Skeletal muscle satellite cell (primary cell): Measurements from ENCODE around the gene C3.
A peak's percentile ranks its signal among the peaks of the same experiment; 100 is the strongest.

ENCODE experiments used
- H3K27me3 ChIP-seq: 2 replicates; pipeline ENCODE4 v1.7.0; 2013; ENCODE audit warnings: low read length; ENCODE audit not compliant: control insufficient read depth, insufficient read depth
- H3K36me3 ChIP-seq: 2 replicates; pipeline ENCODE4 v1.7.0; 2013; ENCODE audit warnings: mild to moderate bottlenecking, control low read depth, low read length; ENCODE audit not compliant: insufficient read depth
- H3K4me1 ChIP-seq: 2 replicates; pipeline ENCODE4 v1.7.0; 2013; ENCODE audit warnings: low read length; ENCODE audit not compliant: control insufficient read depth, insufficient read depth
- H3K4me2 ChIP-seq: 2 replicates; pipeline ENCODE4 v1.7.0; 2013; ENCODE audit warnings: mild to moderate bottlenecking, low read length
- H3K4me3 ChIP-seq: 2 replicates; pipeline ENCODE4 v1.7.0; 2013; ENCODE audit warnings: low read length
- H3K9ac ChIP-seq: 2 replicates; pipeline ENCODE4 v1.7.0; 2013; ENCODE audit warnings: mild to moderate bottlenecking, low read depth, low read length, moderate library complexity
- H3K9me3 ChIP-seq: replicated peaks from 2 replicates; pipeline ENCODE4 v1.7.0; 2013; ENCODE audit warnings: mild to moderate bottlenecking, control low read depth, low read length

C3 gene

DNA sequence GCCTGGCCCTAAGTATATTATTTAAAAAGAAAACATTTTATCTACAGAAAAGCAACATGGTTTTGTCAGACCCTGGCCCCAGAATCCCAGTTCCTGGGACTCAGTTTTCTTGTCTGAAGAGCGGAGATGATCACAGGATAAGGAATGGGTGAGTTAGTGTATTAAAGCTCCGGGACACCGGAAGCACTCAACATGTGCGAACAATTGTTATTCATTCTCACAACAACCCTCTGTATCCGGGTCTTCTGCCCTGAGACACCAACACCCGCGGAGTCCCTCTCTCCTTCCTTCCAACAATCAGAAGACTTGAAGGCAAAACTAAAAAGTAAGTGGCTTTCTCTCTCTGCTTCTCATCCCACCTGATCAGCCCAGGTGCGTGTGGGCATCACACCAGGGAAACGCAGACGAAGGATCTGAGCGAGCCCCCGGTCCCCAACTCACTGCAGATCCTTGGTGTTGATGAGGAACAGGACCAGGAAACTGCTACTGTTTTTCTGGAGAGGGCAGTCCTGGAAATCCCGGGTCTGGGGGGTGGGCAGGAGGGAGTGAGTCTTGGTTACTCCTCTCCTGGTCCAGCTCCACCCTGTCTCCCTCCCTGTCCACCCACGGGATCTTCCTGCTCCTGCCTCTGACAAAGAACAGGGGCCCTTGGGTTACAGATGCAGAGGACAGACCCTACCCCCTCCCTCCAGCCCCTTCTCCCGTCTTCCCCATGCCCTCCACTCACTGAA is 14.9 kb upstream of the C3 start:
- H3K4me2 ChIP-seq: peak overlapping the region; percentile 94
- H3K9me3 ChIP-seq: no peaks in the 10 kb centered on the region
- H3K4me3 ChIP-seq: peak overlapping the region; percentile 81
- no peaks in the 10 kb centered on the region for H3K27me3 ChIP-seq
- H3K36me3 ChIP-seq: peaks cover 19% of the 10 kb centered on the region
- H3K4me1 ChIP-seq: peaks cover 26% of the 10 kb centered on the region
- H3K9ac ChIP-seq: peak overlapping the region; percentile 92

DNA sequence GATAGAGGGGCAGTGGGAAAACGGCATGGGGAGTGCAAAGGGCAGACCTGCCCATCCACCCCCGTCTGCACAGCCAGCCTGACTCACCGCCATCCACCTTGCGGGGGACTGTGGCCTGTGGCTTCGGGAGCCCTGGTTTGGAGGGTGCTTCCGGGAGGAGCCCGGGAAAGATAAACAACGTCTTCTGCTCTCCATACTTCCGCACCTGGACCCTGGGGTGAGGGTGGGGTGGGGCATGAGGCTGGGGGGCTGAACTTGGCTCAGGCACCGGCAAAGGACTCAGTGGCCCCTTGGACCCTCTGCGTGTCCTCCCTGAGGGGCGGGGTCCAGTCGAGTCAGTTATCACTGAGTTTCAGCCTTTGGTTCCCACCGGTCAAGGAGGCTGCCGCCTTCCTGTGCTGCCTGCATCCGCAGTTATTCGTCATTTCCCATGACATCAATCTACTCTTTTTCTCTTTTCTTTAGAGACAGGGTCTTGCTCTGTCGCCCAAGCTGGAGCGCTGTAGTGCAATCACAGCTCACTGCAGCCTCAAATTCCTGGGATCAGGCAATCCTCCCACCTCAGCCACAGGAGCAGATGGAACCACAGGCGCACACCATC is 13.7 kb upstream of the C3 start:
- Histone ChIP-seq H3K4me3 (no peak overlapping the region), H3K9me3 (no peaks in the 10 kb centered on the region), H3K4me1 (peaks cover 25% of the 10 kb centered on the region), H3K4me2 (no peak overlapping the region), H3K27me3 (no peaks in the 10 kb centered on the region), H3K9ac (no peak overlapping the region), H3K36me3 (peaks cover 19% of the 10 kb centered on the region)

DNA sequence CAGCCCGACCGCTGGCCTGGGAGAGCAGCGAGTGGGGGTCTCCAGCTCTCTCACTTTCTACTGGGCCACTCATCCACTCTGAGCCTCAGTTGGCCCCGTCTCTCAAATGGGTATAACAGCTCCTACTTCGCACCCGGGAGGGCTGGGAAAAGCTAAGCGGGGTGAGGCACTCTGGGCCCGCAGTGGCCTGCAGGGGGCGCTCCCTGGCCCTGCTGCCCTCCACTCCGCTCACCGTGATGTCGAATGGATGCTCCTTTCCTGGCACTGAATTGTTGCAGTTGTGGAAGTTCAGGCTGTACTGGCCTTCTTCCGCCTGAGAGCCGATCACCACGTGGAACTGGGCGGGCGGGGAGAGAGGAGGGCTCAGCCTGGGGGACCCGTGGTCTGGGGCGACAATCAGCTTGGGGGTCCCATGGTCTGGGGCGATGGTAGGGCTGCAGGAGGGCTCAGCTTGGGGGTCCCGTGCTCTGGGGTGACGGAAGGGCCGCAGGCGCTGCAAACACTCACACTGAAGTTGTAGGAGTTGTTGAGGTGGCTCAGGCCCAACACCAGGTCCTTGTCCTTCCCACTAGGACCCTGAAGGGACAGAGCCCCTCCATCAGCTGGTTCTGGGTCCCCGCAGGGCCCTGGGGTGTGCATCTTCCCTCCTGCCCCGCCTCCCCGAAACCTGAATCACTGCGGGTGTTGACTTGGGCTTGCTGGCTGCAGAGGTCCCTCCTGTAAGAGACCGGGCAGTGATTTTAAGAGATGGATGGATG is 13.1 kb upstream of the C3 start:
- Histone ChIP-seq H3K4me2 (no peak overlapping the region), H3K9me3 (no peaks in the 10 kb centered on the region), H3K9ac (no peak overlapping the region), H3K4me1 (peaks cover 18% of the 10 kb centered on the region), H3K27me3 (no peaks in the 10 kb centered on the region), H3K36me3 (peaks cover 19% of the 10 kb centered on the region), H3K4me3 (no peak overlapping the region)

DNA sequence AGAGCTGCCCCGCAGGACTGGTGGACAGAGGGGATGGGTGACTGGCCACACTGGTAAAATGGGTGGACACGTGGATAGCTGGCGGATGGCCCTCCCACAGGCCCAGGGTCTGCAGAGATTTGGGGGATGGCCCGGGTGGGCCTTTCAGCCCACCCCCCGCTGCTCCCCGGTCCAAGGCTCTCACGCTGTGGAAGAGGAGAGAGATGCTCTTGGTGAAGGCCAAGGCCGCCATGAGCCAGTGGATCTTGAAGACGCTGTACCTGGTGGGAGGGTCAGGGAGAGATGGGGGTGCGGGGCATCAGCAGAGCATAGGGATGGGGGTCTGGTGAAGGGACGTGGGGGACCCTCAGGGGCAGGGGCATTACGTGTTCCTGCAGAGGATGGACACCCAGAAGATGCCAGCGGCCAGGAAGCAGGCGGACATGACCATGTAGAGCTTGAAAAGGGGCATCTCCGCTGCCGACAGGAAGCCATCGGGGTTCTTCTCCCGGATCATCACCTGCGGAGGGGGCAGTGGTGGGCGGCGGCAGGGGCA is 12.4 kb upstream of the C3 start:
- H3K9me3 ChIP-seq: no peaks in the 10 kb centered on the region
- no peaks in the 10 kb centered on the region for H3K27me3 ChIP-seq
- peaks cover 19% of the 10 kb centered on the region for H3K36me3 ChIP-seq
- H3K4me2 ChIP-seq: no peak overlapping the region
- no peak overlapping the region for H3K9ac ChIP-seq
- peaks cover 13% of the 10 kb centered on the region for H3K4me1 ChIP-seq
- no peak overlapping the region for H3K4me3 ChIP-seq

DNA sequence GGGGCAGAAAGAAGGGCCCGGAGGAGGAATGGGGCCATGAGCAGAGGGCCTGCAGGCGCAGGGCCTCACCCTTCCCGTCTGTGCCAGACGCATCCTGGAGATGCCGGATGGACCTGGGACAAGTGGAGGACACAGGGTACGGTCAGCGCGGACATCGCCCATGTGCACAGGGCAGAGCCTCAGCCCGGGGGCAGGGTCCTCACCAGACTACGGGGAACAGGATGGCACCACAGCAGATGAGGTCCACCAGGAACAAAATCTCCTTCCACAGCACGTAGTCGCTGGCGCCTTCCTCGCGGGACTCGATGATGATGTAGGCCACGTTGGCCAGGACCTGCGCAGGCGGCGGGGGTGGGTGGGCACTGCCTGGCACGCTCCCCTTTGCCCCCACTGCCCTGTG is 11.4 kb upstream of the C3 start:
- no peak overlapping the region for H3K9ac ChIP-seq

DNA sequence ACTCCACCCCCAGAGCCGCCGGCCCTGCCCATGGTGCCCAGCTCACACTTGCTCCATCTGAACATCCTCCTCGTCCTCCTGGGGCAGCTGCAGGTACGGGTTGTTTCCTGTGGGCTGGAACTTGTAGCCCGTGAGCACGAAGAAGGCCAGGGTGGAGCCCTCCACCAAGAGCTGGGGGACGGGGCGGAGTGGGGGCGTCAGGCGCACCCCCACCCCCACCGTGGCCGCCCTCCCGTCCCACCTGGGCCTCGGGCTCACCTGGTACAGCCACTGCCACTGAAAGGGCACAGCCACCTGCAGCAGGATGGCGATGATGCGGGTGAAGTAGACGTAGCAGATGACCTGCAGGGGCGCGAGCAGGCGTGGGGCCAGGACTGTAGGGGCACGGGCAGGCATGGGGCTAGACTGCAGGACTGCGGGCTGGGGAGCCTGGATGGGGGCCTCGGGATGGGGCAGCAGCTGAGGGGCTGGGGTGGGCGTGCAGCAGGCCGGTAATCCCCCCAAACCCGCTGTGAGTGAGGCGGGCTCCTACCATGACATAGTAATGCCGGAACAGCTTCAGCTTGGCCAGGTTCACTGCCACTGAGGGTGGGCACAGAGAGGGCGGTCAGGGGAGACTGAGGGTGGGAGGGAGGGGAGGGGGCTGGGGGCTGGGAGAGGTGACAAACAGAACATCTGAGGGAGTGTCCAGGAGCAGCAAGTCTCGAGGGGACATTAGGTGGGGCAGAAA is 10.7 kb upstream of the C3 start:
- Histone ChIP-seq H3K27me3 (no peaks in the 10 kb centered on the region), H3K4me2 (no peak overlapping the region), H3K9ac (no peak overlapping the region), H3K4me3 (no peak overlapping the region), H3K4me1 (peaks cover 9% of the 10 kb centered on the region), H3K9me3 (no peaks in the 10 kb centered on the region), H3K36me3 (peaks cover 19% of the 10 kb centered on the region)

More for the DNA sequence above, 11.4 kb upstream of the C3 start:
- no peak overlapping the region for H3K4me3 ChIP-seq
- H3K4me2 ChIP-seq: no peak overlapping the region
- H3K27me3 ChIP-seq: no peaks in the 10 kb centered on the region
- H3K36me3 ChIP-seq: peaks cover 19% of the 10 kb centered on the region
- H3K9me3 ChIP-seq: no peaks in the 10 kb centered on the region
- H3K4me1 ChIP-seq: peaks cover 11% of the 10 kb centered on the region

DNA sequence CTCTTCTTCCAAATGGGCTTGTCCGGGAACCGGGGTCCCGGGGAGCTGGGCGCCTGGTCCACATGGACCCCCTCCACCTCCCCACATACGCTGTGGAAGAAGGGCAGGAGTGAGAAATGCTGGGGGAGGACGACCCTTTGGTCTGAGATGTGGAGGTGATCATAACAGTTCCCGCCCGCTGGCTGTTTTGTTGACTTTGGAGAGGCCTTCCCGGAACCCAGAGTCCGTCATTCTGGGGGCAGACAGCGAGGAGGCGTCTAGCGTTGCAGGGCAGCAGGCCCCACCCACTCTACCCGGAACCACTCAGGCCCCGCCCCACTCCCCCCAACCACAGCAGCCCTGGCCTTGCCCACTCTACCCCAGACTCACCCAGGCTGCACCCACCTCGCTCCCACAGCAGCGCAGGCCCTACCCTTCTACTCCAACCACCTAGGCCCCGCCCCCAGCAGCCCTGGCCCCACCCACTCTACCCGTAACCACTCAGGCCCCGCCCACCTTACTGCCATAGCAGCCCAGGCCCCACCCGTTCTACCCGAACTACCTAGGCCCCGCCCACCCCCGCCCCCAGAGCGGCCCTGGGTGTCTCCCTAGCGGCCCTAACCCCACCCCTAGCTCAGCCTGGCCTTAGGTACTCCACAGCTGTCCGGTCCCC is 9.8 kb upstream of the C3 start:
- Histone ChIP-seq H3K27me3 (peaks cover 5% of the 10 kb centered on the region), H3K4me1 (peaks cover under 1% of the 10 kb centered on the region), H3K36me3 (peaks cover 19% of the 10 kb centered on the region), H3K4me3 (no peak overlapping the region), H3K9ac (no peak overlapping the region), H3K9me3 (no peaks in the 10 kb centered on the region), H3K4me2 (no peak overlapping the region)

DNA sequence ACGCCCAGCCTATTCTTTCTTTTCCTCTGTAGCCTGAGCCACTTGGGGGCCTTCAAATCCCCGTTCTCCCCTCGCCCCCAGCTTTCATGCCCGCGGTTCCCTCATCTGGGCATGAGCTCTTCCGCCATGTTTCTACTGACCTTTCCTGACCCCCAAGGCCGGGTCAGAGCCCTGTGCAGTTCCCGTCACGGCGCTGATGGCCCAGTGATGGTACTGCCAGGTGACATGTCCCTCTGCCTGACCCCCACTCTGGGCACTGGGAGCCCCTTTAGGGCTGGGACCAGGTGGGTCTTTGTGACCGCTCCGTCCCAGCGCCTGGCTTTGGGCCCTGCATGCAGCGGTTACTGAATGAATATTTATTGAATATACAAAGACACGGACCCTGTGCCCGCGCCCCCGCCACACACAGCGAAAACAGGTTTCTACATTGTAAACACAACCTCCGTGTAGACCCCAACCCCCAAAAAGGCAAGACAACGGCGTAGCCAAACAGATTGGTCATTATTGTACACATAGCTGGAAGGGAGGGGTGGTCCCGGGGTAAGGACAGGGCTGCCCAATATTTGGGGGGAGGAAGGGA is 9.2 kb upstream of the C3 start:
- Histone ChIP-seq H3K27me3 (peaks cover 6% of the 10 kb centered on the region), H3K36me3 (peaks cover 19% of the 10 kb centered on the region), H3K9me3 (no peaks in the 10 kb centered on the region), H3K9ac (no peak overlapping the region), H3K4me3 (no peak overlapping the region), H3K4me1 (no peaks in the 10 kb centered on the region), H3K4me2 (no peak overlapping the region)

DNA sequence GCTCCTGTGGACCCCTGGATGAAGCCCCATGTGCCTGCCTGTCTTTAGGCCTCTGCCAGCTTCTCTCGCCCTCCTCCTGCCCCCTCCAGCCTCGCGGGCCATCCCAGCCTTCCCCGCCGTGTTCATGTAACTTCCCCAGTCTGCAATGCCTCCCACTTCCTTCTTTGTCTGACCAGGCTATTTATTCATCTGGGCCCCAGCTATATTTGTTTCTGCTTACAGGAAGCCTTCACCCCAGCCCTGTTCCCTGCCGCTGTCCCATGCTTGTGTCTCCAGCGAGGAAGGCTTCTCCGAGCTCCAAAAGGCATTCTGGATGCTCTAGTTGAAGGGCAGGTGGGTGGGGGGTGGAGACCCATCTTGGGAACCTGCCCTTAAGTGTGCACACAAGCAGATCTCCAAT is 7.9 kb upstream of the C3 start:
- Histone ChIP-seq H3K4me2 (no peak overlapping the region), H3K36me3 (peaks cover 17% of the 10 kb centered on the region), H3K4me3 (no peak overlapping the region), H3K9me3 (no peaks in the 10 kb centered on the region), H3K27me3 (peaks cover 9% of the 10 kb centered on the region), H3K4me1 (no peaks in the 10 kb centered on the region), H3K9ac (no peak overlapping the region)

DNA sequence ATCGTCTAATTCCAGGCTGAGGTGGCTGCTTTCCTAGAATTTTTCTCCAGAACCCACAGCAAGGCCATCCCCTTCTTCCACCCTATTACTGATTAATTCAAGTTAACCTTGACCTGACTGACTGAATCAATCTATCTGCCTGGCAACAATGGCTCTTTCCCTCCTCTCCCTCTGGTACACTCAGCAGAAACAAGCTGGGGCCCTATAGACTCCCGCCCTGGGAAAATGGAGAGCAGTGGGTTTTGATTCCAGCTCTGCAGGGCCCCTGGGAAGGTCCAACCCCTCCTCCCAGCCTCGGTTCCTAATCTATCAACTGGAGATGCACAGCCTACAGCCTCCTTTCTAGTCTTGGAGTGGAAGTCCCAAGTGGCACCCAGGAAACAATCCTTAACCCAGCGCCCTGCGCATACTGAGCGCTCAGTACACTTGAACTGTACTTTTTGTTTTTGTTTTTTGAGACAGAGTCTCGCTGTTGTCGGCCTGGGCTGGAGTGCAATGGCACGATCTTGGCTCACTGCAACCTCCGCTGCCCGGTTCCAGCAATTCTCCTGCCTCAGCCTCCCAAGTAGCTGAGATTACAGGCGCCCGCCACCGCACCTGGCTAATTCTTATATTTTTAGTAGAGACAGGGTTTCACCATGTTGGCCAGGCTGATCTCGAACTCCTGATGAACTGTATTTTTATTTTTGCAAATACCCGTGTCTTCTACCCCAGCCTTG is 5.2 kb upstream of the C3 start:
- peaks cover 4% of the 10 kb centered on the region for H3K4me1 ChIP-seq
- H3K4me3 ChIP-seq: no peak overlapping the region

More for the DNA sequence above, 5.2 kb upstream of the C3 start:
- no peaks in the 10 kb centered on the region for H3K36me3 ChIP-seq
- no peak overlapping the region for H3K9ac ChIP-seq
- H3K27me3 ChIP-seq: peaks cover 18% of the 10 kb centered on the region
- no peaks in the 10 kb centered on the region for H3K9me3 ChIP-seq
- no peak overlapping the region for H3K4me2 ChIP-seq
